Mesothelial cell of epicardium (in vitro differentiated cells): ENCODE measurements around the gene ARHGEF11. TPM values are rescaled to one million over a fixed set of nuclear protein-coding genes. Genes with fewer than 3 reads are reported as not detected.
"Not testable (repeated sequence)": the region's sequence is repeated elsewhere in the genome, so short reads cannot be mapped to it uniquely, and the experiment has no call there.

Source experiments
- DNase-seq, 2 experiments: peaks; one replicate each; pipeline ENCODE4 v3.0.0; 2021; ENCODE audit warnings: low spot score in 2 of 2; ENCODE audit not compliant: unreplicated experiment in 2 of 2
- H3K27ac Mint-ChIP-seq: 2 replicates; pipeline ENCODE4 v1.8.0; 2021; ENCODE audit warnings: mixed read lengths
- H3K27me3 Mint-ChIP-seq: 2 replicates; pipeline ENCODE4 v1.8.0; 2021; ENCODE audit warnings: low read depth, mixed read lengths
- H3K36me3 Mint-ChIP-seq: 2 replicates; pipeline ENCODE4 v1.8.0; 2021; ENCODE audit warnings: mixed read lengths
- H3K4me1 Mint-ChIP-seq: 2 replicates; pipeline ENCODE4 v1.8.0; 2021; ENCODE audit warnings: mixed read lengths
- H3K4me3 Mint-ChIP-seq: 2 replicates; pipeline ENCODE4 v1.8.0; 2021; ENCODE audit warnings: mild to moderate bottlenecking, moderate library complexity, mixed read lengths
- H3K9me3 Mint-ChIP-seq: 2 replicates; pipeline ENCODE4 v1.8.0; 2021; ENCODE audit warnings: mixed read lengths
- total RNA-seq: library from RNA; stranded (reverse); gene quantifications from 3 replicates; pipeline ENCODE4 v1.2.1, GENCODE V29; 2021
- TF ChIP-seq, protein P1 (sequence below): fragments of 200-600 bp; sonication (generic); IDR thresholded peaks from one replicate; pipeline ENCODE4 v1.5.0; 2021; ENCODE audit warnings: antibody characterized with exemption; ENCODE audit not compliant: unreplicated experiment

Gene ARHGEF11
- total RNA-seq, 1 donor from 2014 or later = 52.5 TPM

DNA sequence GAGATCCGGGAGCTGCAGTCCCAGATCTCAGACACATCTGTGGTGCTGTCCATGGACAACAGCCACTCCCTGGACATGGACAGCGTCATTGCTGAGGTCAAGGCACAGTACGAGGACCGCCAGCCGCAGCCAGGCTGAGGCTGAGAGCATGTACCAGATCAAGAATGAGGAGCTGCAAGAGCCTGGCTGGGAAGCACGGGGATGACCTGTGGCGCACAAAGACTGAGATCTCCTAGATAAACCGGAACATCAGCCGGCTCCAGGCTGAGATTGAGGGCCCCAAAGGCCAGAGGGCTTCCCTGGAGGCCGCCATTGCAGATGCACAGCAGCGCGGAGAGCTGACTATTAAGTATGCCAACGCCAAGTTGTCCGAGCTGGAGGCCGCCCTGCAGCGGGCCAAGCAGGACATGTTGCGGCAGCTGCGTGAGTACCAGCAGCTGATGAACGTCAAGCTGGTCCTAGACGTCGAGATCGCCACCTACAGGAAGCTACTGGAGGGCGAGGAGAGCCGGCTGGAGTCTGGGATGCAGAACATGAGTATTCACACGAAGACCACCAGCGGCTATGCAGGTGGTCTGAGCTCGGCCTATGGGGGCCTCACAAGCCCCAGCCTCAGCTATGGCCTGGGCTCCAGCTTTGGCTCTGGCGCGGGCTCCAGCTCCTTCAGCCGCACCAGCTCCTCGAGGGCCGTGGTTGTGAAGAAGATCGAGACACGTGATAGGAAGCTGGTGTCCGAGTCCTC, 28.6 kb upstream of the ARHGEF11 start:
- peaks cover 4% of the 10 kb centered on the region for H3K9me3 Mint-ChIP-seq
- peak in 1 of 2 experiments; percentile 56 for DNase-seq
- H3K27me3 Mint-ChIP-seq = peaks cover 5% of the 10 kb centered on the region
- H3K27ac Mint-ChIP-seq = no peak overlapping the region
- TF ChIP-seq, protein P1, sequence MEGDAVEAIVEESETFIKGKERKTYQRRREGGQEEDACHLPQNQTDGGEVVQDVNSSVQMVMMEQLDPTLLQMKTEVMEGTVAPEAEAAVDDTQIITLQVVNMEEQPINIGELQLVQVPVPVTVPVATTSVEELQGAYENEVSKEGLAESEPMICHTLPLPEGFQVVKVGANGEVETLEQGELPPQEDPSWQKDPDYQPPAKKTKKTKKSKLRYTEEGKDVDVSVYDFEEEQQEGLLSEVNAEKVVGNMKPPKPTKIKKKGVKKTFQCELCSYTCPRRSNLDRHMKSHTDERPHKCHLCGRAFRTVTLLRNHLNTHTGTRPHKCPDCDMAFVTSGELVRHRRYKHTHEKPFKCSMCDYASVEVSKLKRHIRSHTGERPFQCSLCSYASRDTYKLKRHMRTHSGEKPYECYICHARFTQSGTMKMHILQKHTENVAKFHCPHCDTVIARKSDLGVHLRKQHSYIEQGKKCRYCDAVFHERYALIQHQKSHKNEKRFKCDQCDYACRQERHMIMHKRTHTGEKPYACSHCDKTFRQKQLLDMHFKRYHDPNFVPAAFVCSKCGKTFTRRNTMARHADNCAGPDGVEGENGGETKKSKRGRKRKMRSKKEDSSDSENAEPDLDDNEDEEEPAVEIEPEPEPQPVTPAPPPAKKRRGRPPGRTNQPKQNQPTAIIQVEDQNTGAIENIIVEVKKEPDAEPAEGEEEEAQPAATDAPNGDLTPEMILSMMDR = peak; percentile 24
- peaks cover 7% of the 10 kb centered on the region for H3K4me1 Mint-ChIP-seq
- H3K4me3 Mint-ChIP-seq = no peak overlapping the region
- H3K36me3 Mint-ChIP-seq = no peaks in the 10 kb centered on the region

DNA sequence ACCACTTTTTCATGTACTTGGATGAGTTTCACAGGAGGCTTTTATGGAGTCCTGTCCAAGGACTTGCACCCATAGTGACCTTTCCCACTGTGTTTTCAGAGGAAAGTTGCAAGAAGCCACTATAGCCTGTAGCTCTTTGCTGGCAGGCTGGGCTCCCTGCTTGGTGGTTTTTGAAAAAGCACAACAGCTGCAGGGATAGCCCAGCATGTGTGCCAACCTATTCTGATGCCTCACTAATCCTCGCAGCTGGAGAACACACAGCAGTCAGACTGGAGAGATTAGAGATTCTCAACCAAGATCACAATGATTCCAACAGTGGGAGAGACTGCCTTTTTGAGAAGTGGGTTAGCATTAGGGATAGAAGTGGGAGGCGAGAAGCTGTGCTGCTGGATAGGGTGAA, 24.1 kb upstream of the ARHGEF11 start:
- peaks cover 12% of the 10 kb centered on the region for H3K27me3 Mint-ChIP-seq
- TF ChIP-seq, protein P1 = no peak
- no peaks in the 10 kb centered on the region for H3K9me3 Mint-ChIP-seq
- H3K36me3 Mint-ChIP-seq = no peaks in the 10 kb centered on the region
- H3K4me3 Mint-ChIP-seq = no peak overlapping the region
- H3K4me1 Mint-ChIP-seq = peaks cover 7% of the 10 kb centered on the region
- no peak overlapping the region for H3K27ac Mint-ChIP-seq
- no peak for DNase-seq

DNA sequence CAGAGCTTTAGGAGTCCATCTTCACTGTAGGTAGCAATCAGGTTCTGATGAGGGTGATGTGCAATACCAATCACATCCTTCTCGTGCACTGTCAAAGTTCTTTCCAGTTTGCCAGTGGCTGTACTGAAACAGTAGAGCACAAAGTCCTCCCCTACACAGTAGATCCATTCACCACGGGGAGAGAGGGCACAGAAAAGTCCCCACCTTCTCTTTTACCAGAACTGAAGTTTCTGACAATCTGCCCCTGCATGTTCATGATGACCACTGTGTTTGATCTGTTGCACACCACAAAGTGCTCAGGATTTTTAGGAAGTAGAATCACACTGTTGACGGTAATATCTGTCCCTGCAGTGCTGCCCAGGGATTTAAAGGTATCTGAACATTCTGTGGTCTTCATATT, 13.7 kb upstream of the ARHGEF11 start:
- not testable (repeated sequence) for H3K4me3 Mint-ChIP-seq, H3K27me3 Mint-ChIP-seq

DNA sequence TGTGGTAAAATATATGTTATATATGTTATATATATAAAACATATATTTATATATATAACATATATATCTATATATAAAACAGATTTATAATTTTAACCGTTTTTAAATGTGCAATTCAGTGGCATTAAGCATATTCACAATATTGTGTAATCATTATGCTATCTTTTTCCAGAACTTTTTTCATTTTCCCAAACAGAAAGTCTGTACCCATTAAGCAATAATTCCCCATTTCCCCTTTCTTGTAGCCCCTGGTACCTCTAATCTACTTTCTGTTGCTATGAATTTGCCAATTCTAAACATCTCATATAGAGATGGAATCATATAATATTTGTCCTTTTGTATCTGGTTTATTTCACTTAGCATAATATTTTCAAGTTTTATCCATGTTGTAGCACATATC, 10.7 kb upstream of the ARHGEF11 start:
- Mint-ChIP-seq H3K27me3 (peaks cover 3% of the 10 kb centered on the region), H3K4me1 (no peaks in the 10 kb centered on the region), H3K27ac (no peak overlapping the region), H3K9me3 (peaks cover 11% of the 10 kb centered on the region), H3K36me3 (no peaks in the 10 kb centered on the region), H3K4me3 (no peak overlapping the region)
- TF ChIP-seq, protein P1 = no peak
- no peak for DNase-seq

More for the DNA sequence above, 13.7 kb upstream of the ARHGEF11 start:
- H3K36me3 Mint-ChIP-seq, H3K4me1 Mint-ChIP-seq, H3K27ac Mint-ChIP-seq, DNase-seq: not testable (repeated sequence)
- H3K9me3 Mint-ChIP-seq = peaks cover 18% of the 10 kb centered on the region

DNA sequence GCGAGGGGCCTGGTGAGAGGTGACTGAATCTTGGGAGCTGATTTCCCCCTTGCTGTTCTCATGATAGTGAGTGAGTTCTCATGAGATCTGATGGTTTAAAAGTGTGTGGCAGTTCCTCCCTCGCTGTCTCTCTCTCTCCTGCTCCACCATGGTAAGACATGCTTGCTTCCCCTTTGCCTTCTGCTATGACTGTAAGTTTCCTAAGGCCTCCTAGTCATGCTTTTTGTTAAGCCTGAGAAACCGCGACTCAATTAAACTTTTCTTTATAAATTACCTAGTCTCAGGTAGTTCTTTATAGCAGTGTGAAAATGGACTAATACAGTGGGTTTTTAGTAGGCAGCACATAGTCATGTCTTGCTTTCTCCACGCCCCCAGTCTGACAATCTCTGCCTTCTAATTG, 10.2 kb upstream of the ARHGEF11 start:
- not testable (repeated sequence) for H3K4me3 Mint-ChIP-seq, H3K27ac Mint-ChIP-seq, DNase-seq, H3K27me3 Mint-ChIP-seq, H3K4me1 Mint-ChIP-seq, H3K36me3 Mint-ChIP-seq, H3K9me3 Mint-ChIP-seq

DNA sequence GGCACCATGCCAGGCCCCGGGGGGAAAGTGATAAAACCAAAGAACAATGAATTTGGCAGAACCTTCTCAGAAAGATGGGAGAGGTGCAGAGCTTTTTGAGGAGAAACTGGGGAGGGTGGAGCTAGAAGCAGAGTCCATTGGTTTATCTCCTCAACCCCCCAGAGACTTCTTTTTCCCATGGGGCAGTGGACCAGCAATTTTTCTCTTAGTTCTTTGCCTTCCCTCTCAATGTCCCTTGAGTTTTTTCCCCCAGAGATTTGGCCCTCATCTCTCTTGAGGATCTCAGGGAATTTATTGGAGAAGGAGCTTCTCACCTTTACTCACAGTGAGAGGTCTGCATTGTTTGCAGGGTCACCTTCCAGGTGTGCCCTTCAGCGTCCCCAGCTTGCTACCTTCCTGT, 5.3 kb upstream of the ARHGEF11 start:
- DNase-seq = no peak
- no peak overlapping the region for H3K27ac Mint-ChIP-seq
- no peak overlapping the region for H3K4me3 Mint-ChIP-seq
- no peaks in the 10 kb centered on the region for H3K27me3 Mint-ChIP-seq
- H3K9me3 Mint-ChIP-seq = peaks cover 4% of the 10 kb centered on the region
- no peaks in the 10 kb centered on the region for H3K36me3 Mint-ChIP-seq
- peaks cover 3% of the 10 kb centered on the region for H3K4me1 Mint-ChIP-seq
- TF ChIP-seq, protein P1 = no peak

DNA sequence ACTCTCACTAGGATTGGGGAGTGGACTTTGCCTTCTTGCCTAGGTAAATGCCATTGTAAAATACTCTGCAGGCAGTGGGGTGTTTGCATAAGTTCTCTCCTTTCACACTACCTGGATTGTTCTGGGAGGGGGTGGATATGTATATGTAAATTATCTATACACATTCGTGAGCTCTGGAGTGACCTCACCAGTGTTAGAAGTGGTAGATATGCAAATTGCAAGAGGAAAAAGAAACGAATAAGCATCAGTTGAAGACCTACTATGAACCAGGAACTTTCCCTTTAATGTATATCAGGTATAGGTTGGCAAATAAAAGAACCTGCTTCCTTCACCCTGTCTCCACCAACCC, 1.5 kb upstream of the ARHGEF11 start:
- Mint-ChIP-seq H3K36me3 (no peaks in the 10 kb centered on the region), H3K27ac (no peak overlapping the region), H3K9me3 (no peaks in the 10 kb centered on the region), H3K27me3 (no peaks in the 10 kb centered on the region), H3K4me3 (peak overlapping the region; percentile 95), H3K4me1 (peaks cover 33% of the 10 kb centered on the region)
- TF ChIP-seq, protein P1 = no peak
- no peak for DNase-seq
